Keratinocyte (primary cell): ENCODE measurements around the gene SLC25A12. TPM values are rescaled to one million over a fixed set of nuclear protein-coding genes. Genes with fewer than 3 reads are reported as not detected.

Source experiments
- DNase-seq: peaks from one replicate; pipeline ENCODE4 v3.0.0-alpha.2; 2011; ENCODE audit warnings: low read depth, missing footprints, low spot score
- FAIRE-seq: peaks from 2 replicates; lab custom pipeline; 2011; peaks lifted over from hg19 to GRCh38; lab: Jason Lieb, UNC
- H2AFZ ChIP-seq: 2 replicates; pipeline ENCODE4 v1.6.0; 2012; ENCODE audit warnings: low read length, control low read depth, inconsistent platforms; ENCODE audit not compliant: control insufficient read depth
- H3K27ac ChIP-seq: 2 replicates; pipeline ENCODE4 v1.5.1; 2011; ENCODE audit warnings: low read length; ENCODE audit not compliant: control insufficient read depth, insufficient read depth
- H3K27me3 ChIP-seq: 3 replicates; pipeline ENCODE4 v1.6.0; 2011; ENCODE audit warnings: low read length; ENCODE audit not compliant: control insufficient read depth, insufficient read depth; ENCODE audit errors: extremely low read depth
- H3K36me3 ChIP-seq, 2 experiments: 2 replicates in 1 of 2; 3 replicates in 1 of 2; pipeline ENCODE4 v1.5.1; 2011; ENCODE audit warnings: low read length in 2 of 2, mild to moderate bottlenecking in 1 of 2; ENCODE audit not compliant: control insufficient read depth in 2 of 2, insufficient read depth in 2 of 2; ENCODE audit errors: extremely low read depth in 1 of 2
- H3K4me1 ChIP-seq: 3 replicates; pipeline ENCODE4 v1.5.1; 2011; ENCODE audit warnings: low read length; ENCODE audit not compliant: control insufficient read depth, insufficient read depth; ENCODE audit errors: extremely low read depth
- H3K4me2 ChIP-seq: 3 replicates; pipeline ENCODE4 v1.6.0; 2011; ENCODE audit warnings: low read depth, low read length; ENCODE audit not compliant: control insufficient read depth, insufficient read depth; ENCODE audit errors: extremely low read depth
- H3K4me3 ChIP-seq, 3 experiments: fragments of 200-600 bp in 1 of 3; sonication (generic) in 1 of 3; 2 replicates in 2 of 3; 3 replicates in 1 of 3; pipeline ENCODE4 v1.5.1; 2011 to 2016; ENCODE audit warnings: low read length in 3 of 3, mild to moderate bottlenecking in 3 of 3, control low read depth in 2 of 3, inconsistent platforms in 1 of 3, low read depth in 1 of 3, mixed read lengths in 1 of 3, mixed run types in 1 of 3, moderate library complexity in 1 of 3; ENCODE audit not compliant: control insufficient read depth in 2 of 3, insufficient read depth in 2 of 3; ENCODE audit errors: extremely low read depth in 1 of 3
- H3K79me2 ChIP-seq: 2 replicates; pipeline ENCODE4 v1.6.0; 2012; ENCODE audit warnings: low read length; ENCODE audit not compliant: control insufficient read depth, insufficient read depth
- H3K9ac ChIP-seq: 3 replicates; pipeline ENCODE4 v1.6.0; 2011; ENCODE audit warnings: low read length; ENCODE audit not compliant: control insufficient read depth, insufficient read depth; ENCODE audit errors: extremely low read depth
- H3K9me1 ChIP-seq: 3 replicates; pipeline ENCODE4 v1.6.0; 2011; ENCODE audit warnings: low read length; ENCODE audit not compliant: control insufficient read depth, insufficient read depth; ENCODE audit errors: extremely low read depth
- H3K9me3 ChIP-seq: 2 replicates; pipeline ENCODE4 v1.5.1; 2012; ENCODE audit warnings: low read depth, low read length; ENCODE audit not compliant: control insufficient read depth
- H4K20me1 ChIP-seq: 3 replicates; pipeline ENCODE4 v1.6.0; 2011; ENCODE audit warnings: low read length; ENCODE audit not compliant: control insufficient read depth, insufficient read depth; ENCODE audit errors: extremely low read depth
- CTCF ChIP-seq, 3 experiments: IDR thresholded peaks in 1 of 3; conservative IDR thresholded peaks in 1 of 3; optimal IDR thresholded peaks in 1 of 3; 2 replicates in 2 of 3; 3 replicates in 1 of 3; pipeline versions ENCODE3 to v1.5.1; 2011; ENCODE audit warnings: low read length in 3 of 3, mild to moderate bottlenecking in 3 of 3, moderate library complexity in 2 of 3, control low read depth in 1 of 3, inconsistent platforms in 1 of 3; ENCODE audit not compliant: insufficient read depth in 2 of 3; ENCODE audit errors: extremely low read depth in 1 of 3
- EZH2 ChIP-seq: IDR thresholded peaks from one replicate; pipeline ENCODE4 v1.6.1; 2012; ENCODE audit warnings: inconsistent platforms, mild to moderate bottlenecking, low read length, moderate library complexity
- dilution Hi-C: fragments of 300-500 bp; cut with MboI; formaldehyde crosslinking; loops from one replicate; pipeline ENCODE4 v1.7.0; 2020; ENCODE audit warnings: low sequenced_read_pairs; ENCODE audit not compliant: extremely low pct_ligation_motif_present
- polyA plus RNA-seq, 5 experiments: library from polyadenylated mRNA; depleted of rRNA in 3 of 5; stranded (reverse) in 3 of 5; stranded (forward) in 1 of 5; unstranded in 1 of 5; fragments of >200 nt; gene quantifications; 1 replicate in 1 of 5; 2 replicates in 3 of 5; 3 replicates in 1 of 5; pipeline versions ENCODE4 v1.2.1 to v1.2.3, GENCODE V29; 2011 to 2012; ENCODE audit warnings: missing spikeins in 2 of 5, low read depth in 1 of 5, low replicate concordance in 1 of 5

Gene SLC25A12
- polyA plus RNA-seq, 1 donor (not counting 4 experiments of a cell fraction or from before 2014, with no cell fraction given) = 27.7 TPM

GRCh38 chr2:171832489-171832888 is 61.6 kb downstream of the SLC25A12 start:
- H2AFZ ChIP-seq = no peak overlapping the region
- H3K27ac ChIP-seq = no peak overlapping the region
- no peak overlapping the region for H3K9ac ChIP-seq
- no peak for DNase-seq
- peaks cover 7% of the 10 kb centered on the region for H3K9me3 ChIP-seq
- no peaks in the 10 kb centered on the region for H3K9me1 ChIP-seq
- no peak overlapping the region for H3K4me2 ChIP-seq
- peaks cover 24% of the 10 kb centered on the region in 2 experiments for H3K36me3 ChIP-seq
- no peak overlapping the region for H3K4me3 ChIP-seq
- TF ChIP-seq EZH2 = no peak
- TF ChIP-seq CTCF (optimal IDR thresholded peaks at IDR 0.05 in 1 of 3, IDR thresholded peaks at IDR 0.05 in 1 of 3, conservative IDR thresholded peaks at IDR 0.05 in 1 of 3; ENCODE audit: extremely low read depth in 1 of 3, insufficient read depth in 2 of 3, low read length in 3 of 3) = no peak
- FAIRE-seq = no peak
- H3K4me1 ChIP-seq = no peaks in the 10 kb centered on the region
- no peaks in the 10 kb centered on the region for H4K20me1 ChIP-seq
- H3K79me2 ChIP-seq = no peaks in the 10 kb centered on the region
- dilution Hi-C loops = no loop called here
- H3K27me3 ChIP-seq = no peaks in the 10 kb centered on the region

DNA sequence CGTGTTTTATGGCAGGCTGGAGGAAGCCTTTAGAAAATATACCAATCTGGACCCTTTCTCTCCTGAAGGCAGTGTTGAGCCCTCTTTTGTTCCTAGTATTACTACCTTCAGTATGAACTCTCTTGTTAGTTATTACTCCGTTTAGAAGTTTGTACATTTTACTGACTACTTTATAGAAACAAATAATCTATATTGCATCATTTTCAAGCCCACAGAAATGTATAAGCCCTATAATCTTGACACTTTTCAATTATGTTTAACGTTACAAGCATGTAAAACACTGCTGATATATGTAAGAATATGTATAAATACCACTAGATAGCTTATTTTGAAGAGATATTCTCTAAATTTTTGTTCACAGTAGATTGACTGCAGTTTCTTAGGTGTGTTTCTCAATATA is 64.0 kb downstream of the SLC25A12 start:
- H3K4me3 ChIP-seq = no peak overlapping the region
- no peaks in the 10 kb centered on the region for H3K27me3 ChIP-seq
- no peaks in the 10 kb centered on the region for H3K79me2 ChIP-seq
- no peaks in the 10 kb centered on the region for H3K9me1 ChIP-seq
- peaks cover 7% of the 10 kb centered on the region for H3K9me3 ChIP-seq
- no peak overlapping the region for H3K4me2 ChIP-seq
- peaks cover 15 to 18% of the 10 kb centered on the region in 2 experiments for H3K36me3 ChIP-seq
- FAIRE-seq = no peak
- no peak overlapping the region for H3K9ac ChIP-seq
- H4K20me1 ChIP-seq = no peaks in the 10 kb centered on the region
- DNase-seq = no peak
- TF ChIP-seq EZH2 (no peak), CTCF (optimal IDR thresholded peaks at IDR 0.05 in 1 of 3, IDR thresholded peaks at IDR 0.05 in 1 of 3, conservative IDR thresholded peaks at IDR 0.05 in 1 of 3; ENCODE audit: extremely low read depth in 1 of 3, insufficient read depth in 2 of 3, low read length in 3 of 3) (no peak)
- H3K27ac ChIP-seq = no peak overlapping the region
- no peak overlapping the region for H2AFZ ChIP-seq
- dilution Hi-C loops = no loop called here
- H3K4me1 ChIP-seq = no peaks in the 10 kb centered on the region
